ENCODE results near the gene AZGP1. TPM values are rescaled to one million over a fixed set of nuclear protein-coding genes. Genes with fewer than 3 reads are reported as not detected.
A peak's percentile ranks its signal among the peaks of the same experiment; 100 is the strongest.

AZGP1 gene
- total RNA-seq, 2 donors from 2014 or later, result 1,167 to 4,716 TPM

DNA sequence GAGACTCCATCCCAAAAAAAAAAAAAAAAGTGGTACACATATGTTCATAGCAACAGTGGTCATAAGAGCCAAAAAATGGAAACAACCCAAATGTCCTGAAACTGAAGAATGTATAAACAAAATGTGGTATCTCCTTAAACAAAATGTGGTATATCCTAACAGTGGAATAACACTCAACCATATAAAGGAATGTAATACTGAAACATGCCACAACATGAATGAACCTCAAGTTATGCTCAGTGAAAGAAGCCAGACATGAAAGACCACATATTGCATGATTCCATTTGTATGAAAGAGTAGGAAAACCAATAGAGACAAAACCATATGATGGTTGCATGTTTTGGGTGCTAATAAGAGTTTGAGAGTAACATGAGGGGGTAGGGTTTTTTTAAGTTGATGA lies 49.5 kb downstream of the AZGP1 start:
- TF ChIP-seq, protein P1, sequence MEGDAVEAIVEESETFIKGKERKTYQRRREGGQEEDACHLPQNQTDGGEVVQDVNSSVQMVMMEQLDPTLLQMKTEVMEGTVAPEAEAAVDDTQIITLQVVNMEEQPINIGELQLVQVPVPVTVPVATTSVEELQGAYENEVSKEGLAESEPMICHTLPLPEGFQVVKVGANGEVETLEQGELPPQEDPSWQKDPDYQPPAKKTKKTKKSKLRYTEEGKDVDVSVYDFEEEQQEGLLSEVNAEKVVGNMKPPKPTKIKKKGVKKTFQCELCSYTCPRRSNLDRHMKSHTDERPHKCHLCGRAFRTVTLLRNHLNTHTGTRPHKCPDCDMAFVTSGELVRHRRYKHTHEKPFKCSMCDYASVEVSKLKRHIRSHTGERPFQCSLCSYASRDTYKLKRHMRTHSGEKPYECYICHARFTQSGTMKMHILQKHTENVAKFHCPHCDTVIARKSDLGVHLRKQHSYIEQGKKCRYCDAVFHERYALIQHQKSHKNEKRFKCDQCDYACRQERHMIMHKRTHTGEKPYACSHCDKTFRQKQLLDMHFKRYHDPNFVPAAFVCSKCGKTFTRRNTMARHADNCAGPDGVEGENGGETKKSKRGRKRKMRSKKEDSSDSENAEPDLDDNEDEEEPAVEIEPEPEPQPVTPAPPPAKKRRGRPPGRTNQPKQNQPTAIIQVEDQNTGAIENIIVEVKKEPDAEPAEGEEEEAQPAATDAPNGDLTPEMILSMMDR (IDR thresholded peaks at IDR 0.05), result no peak
- no peak for TF ChIP-seq POLR2AphosphoS5 (IDR thresholded peaks at IDR 0.05)
- no peak for TF ChIP-seq POLR2A (IDR thresholded peaks at IDR 0.05)
- Histone ChIP-seq H3K36me3 (no peaks in the 10 kb centered on the region), H3K4me3 (no peak overlapping the region), H3K4me1 (replicated peaks) (peaks cover 6% of the 10 kb centered on the region), H3K27ac (no peak overlapping the region), H3K9me3 (no peaks in the 10 kb centered on the region), H3K27me3 (replicated peaks; ENCODE audit: insufficient read depth) (no peaks in the 10 kb centered on the region)
- intact Hi-C loops (cut with DNase I), result loop anchor here (10.0 kb wide), 1 partner anchor 312 kb away; the partner anchor contains the start of gene ZSCAN25
- DNase-seq (ENCODE audit: low spot score), result no peak

DNA sequence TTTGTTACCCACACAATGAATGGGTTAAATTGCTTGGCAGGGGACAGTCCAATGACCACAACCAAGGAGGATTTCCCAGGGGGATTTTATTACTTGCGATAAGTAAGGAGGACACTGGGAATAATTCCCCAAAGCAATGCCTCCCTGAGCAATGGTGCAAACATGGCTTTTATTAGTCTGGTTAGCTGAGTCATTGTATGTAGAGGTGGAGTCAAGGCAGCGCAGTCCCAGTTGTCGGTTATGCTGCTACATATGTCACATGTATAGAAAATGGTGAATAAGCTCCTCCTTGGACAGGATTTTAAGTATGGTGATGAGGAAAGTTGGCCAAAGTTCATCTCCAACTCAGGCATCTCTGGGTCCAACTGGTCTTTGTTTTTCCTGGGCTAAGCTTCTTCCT lies 52.6 kb downstream of the AZGP1 start:
- no peak overlapping the region for H3K4me3 ChIP-seq
- H3K36me3 ChIP-seq, result no peaks in the 10 kb centered on the region
- TF ChIP-seq, protein P1 (IDR thresholded peaks at IDR 0.05), result no peak
- TF ChIP-seq POLR2AphosphoS5 (IDR thresholded peaks at IDR 0.05), result no peak
- no peak for TF ChIP-seq POLR2A (IDR thresholded peaks at IDR 0.05)
- WGBS, result 93% methylated on average over 3 of the region's 3 CpGs
- DNase-seq (ENCODE audit: low spot score), result no peak
- no peaks in the 10 kb centered on the region for H3K9me3 ChIP-seq
- intact Hi-C loops (cut with DNase I), result loop anchor here (10.0 kb wide), 1 partner anchor 308 kb away; the partner anchor contains the start of gene ZSCAN25
- no peaks in the 10 kb centered on the region for H3K4me1 ChIP-seq (replicated peaks)
- H3K27ac ChIP-seq, result no peak overlapping the region
- no peaks in the 10 kb centered on the region for H3K27me3 ChIP-seq (replicated peaks; ENCODE audit: insufficient read depth)

DNA sequence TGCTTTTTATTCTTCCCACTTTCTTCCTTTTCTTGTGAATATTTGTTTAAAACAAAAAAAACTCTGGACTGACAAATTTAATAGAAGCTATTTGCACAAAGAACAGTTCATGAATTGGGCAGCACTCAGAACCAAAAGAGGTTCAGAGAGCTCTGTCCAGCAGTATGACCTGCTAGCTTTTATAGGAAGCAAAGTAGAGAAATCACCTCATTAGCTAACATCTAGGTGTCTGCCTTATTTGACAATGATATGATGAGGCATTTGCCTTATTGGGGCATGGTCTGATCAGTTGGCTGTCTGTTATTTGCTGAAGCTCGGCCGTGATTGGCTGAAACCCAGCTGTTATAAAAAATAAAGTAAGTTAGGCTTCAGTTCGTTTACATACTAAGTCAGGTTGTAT lies 55.7 kb downstream of the AZGP1 start:
- WGBS, result 51% methylated on average over 3 of the region's 3 CpGs
- no peak for DNase-seq (ENCODE audit: low spot score)

DNA sequence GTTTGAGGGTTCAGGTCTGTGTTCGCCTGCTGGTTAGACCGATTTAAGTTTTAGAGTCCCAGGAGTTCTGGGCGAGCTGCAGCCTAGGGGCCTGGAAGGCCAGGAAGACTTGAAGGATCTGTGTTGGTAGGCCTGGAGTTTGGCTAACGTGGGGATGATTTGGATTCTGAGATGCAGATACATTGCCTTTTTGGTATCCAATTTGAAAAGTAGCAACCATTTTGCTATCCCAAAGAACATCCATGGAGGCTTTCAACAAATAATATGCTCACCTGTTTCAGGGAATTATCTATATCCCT lies 56.1 kb downstream of the AZGP1 start:
- 45% methylated on average over 4 of the region's 4 CpGs for WGBS

More for the DNA sequence above, 55.7 kb downstream of the AZGP1 start:
- Histone ChIP-seq H3K9me3 (no peaks in the 10 kb centered on the region), H3K36me3 (no peaks in the 10 kb centered on the region), H3K4me3 (peak overlapping the region; percentile 71 to 89), H3K27ac (peak overlapping the region; percentile 91 to 92), H3K27me3 (replicated peaks; ENCODE audit: insufficient read depth) (no peaks in the 10 kb centered on the region), H3K4me1 (replicated peaks) (no peaks in the 10 kb centered on the region)
- intact Hi-C loops (cut with DNase I), result loop anchor here (10.0 kb wide), 1 partner anchor 305 kb away; the partner anchor contains the start of gene ZSCAN25
- TF ChIP-seq, protein P1 (IDR thresholded peaks at IDR 0.05), result no peak

More for the DNA sequence above, 56.1 kb downstream of the AZGP1 start:
- no peak for DNase-seq (ENCODE audit: low spot score)
- Histone ChIP-seq H3K9me3 (no peaks in the 10 kb centered on the region), H3K27ac (peak overlapping the region; percentile 91 to 92), H3K4me1 (replicated peaks) (no peaks in the 10 kb centered on the region), H3K36me3 (no peaks in the 10 kb centered on the region), H3K27me3 (replicated peaks; ENCODE audit: insufficient read depth) (no peaks in the 10 kb centered on the region), H3K4me3 (peak overlapping the region; percentile 71 to 89)
- TF ChIP-seq, protein P1 (IDR thresholded peaks at IDR 0.05), result peak in 1 of 4 experiments; percentile 5
- TF ChIP-seq POLR2AphosphoS5 (IDR thresholded peaks at IDR 0.05), result no peak
- TF ChIP-seq POLR2A (IDR thresholded peaks at IDR 0.05), result no peak
- intact Hi-C loops (cut with DNase I), result loop anchor here (10.0 kb wide), 2 partner anchors 305 to 365 kb away; partner anchors contain the start of genes FAM200A, ZNF655 and ZSCAN25
